Breast epithelium (tissue), 3 donors: ENCODE results near the gene SARM1.

Source experiments
- CTCF ChIP-seq, 3 donors: fragments of 450-650 bp; IDR thresholded peaks; one replicate each; pipeline ENCODE4 v1.5.1; 2016 to 2017; ENCODE audit warnings: antibody characterized with exemption in 3 of 3, mild to moderate bottlenecking in 3 of 3, moderate library complexity in 3 of 3
- POLR2A ChIP-seq: fragments of 450-650 bp; IDR thresholded peaks from one replicate; pipeline ENCODE4 v1.6.1; 2016; ENCODE audit warnings: antibody characterized with exemption, mild to moderate bottlenecking, moderate library complexity
- POLR2AphosphoS5 ChIP-seq, 3 donors: sonication (generic); formaldehyde crosslinking; IDR thresholded peaks; one replicate each; pipeline ENCODE4 v1.6.1; 2017; ENCODE audit warnings: antibody characterized with exemption in 3 of 3

- no peak for TF ChIP-seq POLR2AphosphoS5 (IDR thresholded peaks at IDR 0.05)
- TF ChIP-seq POLR2A, result no peak
- TF ChIP-seq CTCF (IDR thresholded peaks at IDR 0.05), result no peak
Measured at GRCh38 chr17:28340374-28340773, 31.1 kb upstream of the SARM1 start.
